A549 (cell line): ENCODE measurements around the gene UMAD1. TPM values are rescaled to one million over a fixed set of nuclear protein-coding genes. Genes with fewer than 3 reads are reported as not detected.

Experiments used
- ATAC-seq, 2 experiments: fragments of 200-7000 bp in 1 of 2; fragments of >200 bp in 1 of 2; cut with Nextera tagmentation in 1 of 2; cut with Tn5 transposase in 1 of 2; 3 replicates each; pipeline versions ENCODE4 v1.8.0 to v1.9.1; 2018 to 2020; ENCODE audit warnings: mild to moderate bottlenecking in 1 of 2, moderate library complexity in 1 of 2
- CTCF ChIA-PET: fragments of 300-600 bp; sonication (Branson Sonifier 250); formaldehyde crosslinking; extraction: SDS; loops from one replicate; lab custom pipeline; 2021; ENCODE audit warnings: antibody characterized with exemption, inconsistent platforms; lab: Yijun Ruan, JAX
- POLR2A ChIA-PET: fragments of 350-600 bp; formaldehyde crosslinking; extraction: SDS; loops from one replicate; lab custom pipeline; 2021; ENCODE audit warnings: antibody characterized with exemption, inconsistent platforms; lab: Yijun Ruan, JAX
- DNase-seq, 2 experiments: peaks; one replicate each; pipeline versions ENCODE4 v3.0.0 to v3.0.0-alpha.2; 2011 to 2016; ENCODE audit warnings: low read depth in 1 of 2, low spot score in 1 of 2
- FAIRE-seq: peaks from 2 replicates; lab custom pipeline; 2011; peaks lifted over from hg19 to GRCh38; lab: Jason Lieb, UNC
- H3K27ac ChIP-seq, 2 experiments: fragments of >200 bp; sonication (Bioruptor Twin); formaldehyde crosslinking; 3 replicates each; pipeline ENCODE4 v1.5.1; 2016 to 2017
- H3K4me1 ChIP-seq: fragments of >200 bp; sonication (Bioruptor Twin); formaldehyde crosslinking; 3 replicates; pipeline ENCODE4 v1.6.1; 2016
- H3K4me2 ChIP-seq: fragments of >200 bp; sonication (Bioruptor Twin); formaldehyde crosslinking; 3 replicates; pipeline ENCODE4 v1.6.1; 2016
- H3K4me3 ChIP-seq: fragments of >200 bp; sonication (Bioruptor Twin); formaldehyde crosslinking; 3 replicates; pipeline ENCODE4 v1.5.1; 2016
- H3K9me3 ChIP-seq: fragments of >200 bp; sonication (Bioruptor Twin); formaldehyde crosslinking; 3 replicates; pipeline ENCODE4 v1.6.1; 2016
- BHLHE40 ChIP-seq: IDR thresholded peaks from 2 replicates; pipeline ENCODE4 v1.6.1; 2012; ENCODE audit warnings: low read depth, low read length, inconsistent platforms
- CBX2 ChIP-seq: fragments of 200-600 bp; sonication (generic); IDR thresholded peaks from 2 replicates; pipeline ENCODE4 v1.6.1; 2016; ENCODE audit warnings: low read depth, mild to moderate bottlenecking, borderline replicate concordance
- EHMT2 ChIP-seq: fragments of 200-600 bp; sonication (generic); IDR thresholded peaks from 2 replicates; pipeline ENCODE4 v1.6.1; 2016; ENCODE audit warnings: antibody characterized with exemption, low read depth, mild to moderate bottlenecking, moderate library complexity
- ESRRA ChIP-seq: fragments of 150-350 bp; IDR thresholded peaks from 2 replicates; pipeline ENCODE4 v1.6.1; 2014; ENCODE audit warnings: mild to moderate bottlenecking, low read length, borderline replicate concordance
- FOSL2 ChIP-seq, 2 experiments: fragments of 450-650 bp in 1 of 2; fragments of >200 bp in 1 of 2; sonication (Bioruptor Twin) in 1 of 2; formaldehyde crosslinking; IDR thresholded peaks; 2 replicates each; pipeline versions ENCODE4 v1.5.0 to v1.6.1; 2016 to 2020; ENCODE audit warnings: mild to moderate bottlenecking in 1 of 2, moderate library complexity in 1 of 2
- GATA3 ChIP-seq: IDR thresholded peaks from 2 replicates; pipeline ENCODE4 v1.6.1; 2012; ENCODE audit warnings: borderline replicate concordance
- HOXA7 ChIP-seq: fragments of 250-450 bp; sonication (Bioruptor Pico); IDR thresholded peaks from 2 replicates; pipeline ENCODE4 v1.5.0; 2020; ENCODE audit warnings: mild to moderate bottlenecking, moderate library complexity
- HOXB5 ChIP-seq: fragments of 250-450 bp; sonication (Bioruptor Pico); IDR thresholded peaks from 2 replicates; pipeline ENCODE4 v1.5.0; 2020; ENCODE audit warnings: mild to moderate bottlenecking, moderate library complexity
- JUN ChIP-seq, 2 experiments: fragments of >200 bp; sonication (Bioruptor Twin); formaldehyde crosslinking; IDR thresholded peaks; 2 replicates in 1 of 2; 3 replicates in 1 of 2; pipeline ENCODE4 v1.6.1; 2016 to 2017
- JUNB ChIP-seq: fragments of >200 bp; sonication (Bioruptor Twin); formaldehyde crosslinking; IDR thresholded peaks from 2 replicates; pipeline ENCODE4 v1.6.1; 2016
- KDM1A ChIP-seq: fragments of 200-600 bp; sonication (generic); IDR thresholded peaks from 2 replicates; pipeline ENCODE4 v1.6.1; 2016; ENCODE audit warnings: low read depth, mild to moderate bottlenecking
- KDM5A ChIP-seq: fragments of 200-600 bp; sonication (generic); IDR thresholded peaks from 2 replicates; pipeline ENCODE4 v1.6.1; 2016; ENCODE audit warnings: antibody characterized with exemption, mild to moderate bottlenecking
- MYC ChIP-seq: IDR thresholded peaks from 2 replicates; pipeline ENCODE4 v1.6.1; 2012; ENCODE audit warnings: mild to moderate bottlenecking, inconsistent platforms, low read length, improper control_type of control experiment, borderline replicate concordance
- NPAS2 ChIP-seq: fragments of 250-450 bp; sonication (Bioruptor Pico); IDR thresholded peaks from 2 replicates; pipeline ENCODE4 v1.8.0; 2022; ENCODE audit warnings: mild to moderate bottlenecking, moderate library complexity, borderline replicate concordance
- PHF8 ChIP-seq: fragments of 200-600 bp; sonication (generic); IDR thresholded peaks from 2 replicates; pipeline ENCODE4 v1.6.1; 2016; ENCODE audit warnings: low read depth, mild to moderate bottlenecking, antibody characterized with exemption, moderate library complexity, borderline replicate concordance
- RAD21 ChIP-seq, 2 experiments: fragments of >200 bp in 1 of 2; sonication (Bioruptor Twin) in 1 of 2; formaldehyde crosslinking in 1 of 2; IDR thresholded peaks in 1 of 2; conservative IDR thresholded peaks in 1 of 2; 2 replicates in 1 of 2; 3 replicates in 1 of 2; pipeline ENCODE4 v1.6.1; 2012 to 2018; ENCODE audit warnings: inconsistent platforms in 1 of 2
- RARB ChIP-seq: fragments of 250-450 bp; sonication (Bioruptor Pico); IDR thresholded peaks from 2 replicates; pipeline ENCODE4 v1.8.0; 2021; ENCODE audit warnings: mild to moderate bottlenecking, moderate library complexity
- RCOR1 ChIP-seq: fragments of 150-350 bp; IDR thresholded peaks from 2 replicates; pipeline ENCODE4 v1.6.1; 2014; ENCODE audit warnings: antibody characterized with exemption, low read length, low read depth
- RNF2 ChIP-seq: fragments of 200-600 bp; sonication (generic); IDR thresholded peaks from 2 replicates; pipeline ENCODE4 v1.6.1; 2016; ENCODE audit warnings: low read depth, mild to moderate bottlenecking, antibody characterized with exemption, moderate library complexity, borderline replicate concordance
- SREBF2 ChIP-seq: fragments of 450-650 bp; IDR thresholded peaks from 2 replicates; pipeline ENCODE4 v1.6.1; 2014; ENCODE audit warnings: mild to moderate bottlenecking, moderate library complexity
- TFCP2L1 ChIP-seq: fragments of 250-450 bp; sonication (Bioruptor Pico); IDR thresholded peaks from 2 replicates; pipeline ENCODE4 v1.5.0; 2021; ENCODE audit warnings: mild to moderate bottlenecking
- TP53 ChIP-seq: fragments of 250-450 bp; sonication (Bioruptor Pico); IDR thresholded peaks from 2 replicates; pipeline ENCODE4 v1.5.0; 2021; ENCODE audit warnings: mild to moderate bottlenecking, moderate library complexity
- WGBS: methylation state at CpG from one replicate; pipeline ENCODE4 v1.1.6; 2017; ENCODE audit errors: missing lambda C conversion rate; 5-methylcytosine and 5-hydroxymethylcytosine counted together
- polyA plus RNA-seq, 4 experiments: library from polyadenylated mRNA; depleted of rRNA in 3 of 4; stranded (reverse); fragments of >200 nt; fragmentation: RNase III in 1 of 4; extraction: RNeasy Plus Mini Kit Qiagen cat#74134 plus additional on column Dnase treatment in 1 of 4; gene quantifications; 2 replicates in 3 of 4; 3 replicates in 1 of 4; pipeline ENCODE4 v1.2.3, GENCODE V29; 2011 to 2017
- TF ChIP-seq, protein P1 (sequence below): IDR thresholded peaks from 2 replicates; pipeline ENCODE4 v1.6.1; 2012
- TF ChIP-seq, protein P2 (sequence below): IDR thresholded peaks from 2 replicates; pipeline ENCODE4 v1.6.1; 2012; ENCODE audit warnings: low read depth, borderline replicate concordance
- TF ChIP-seq, protein P3 (sequence below): fragments of >200 bp; sonication (Bioruptor Twin); formaldehyde crosslinking; IDR thresholded peaks from 3 replicates; pipeline ENCODE4 v1.6.1; 2016

The UMAD1 gene
- polyA plus RNA-seq, 2 of the 4 experiments (the other 2 are of a cell fraction), result 21.4 to 46.4 TPM

DNA sequence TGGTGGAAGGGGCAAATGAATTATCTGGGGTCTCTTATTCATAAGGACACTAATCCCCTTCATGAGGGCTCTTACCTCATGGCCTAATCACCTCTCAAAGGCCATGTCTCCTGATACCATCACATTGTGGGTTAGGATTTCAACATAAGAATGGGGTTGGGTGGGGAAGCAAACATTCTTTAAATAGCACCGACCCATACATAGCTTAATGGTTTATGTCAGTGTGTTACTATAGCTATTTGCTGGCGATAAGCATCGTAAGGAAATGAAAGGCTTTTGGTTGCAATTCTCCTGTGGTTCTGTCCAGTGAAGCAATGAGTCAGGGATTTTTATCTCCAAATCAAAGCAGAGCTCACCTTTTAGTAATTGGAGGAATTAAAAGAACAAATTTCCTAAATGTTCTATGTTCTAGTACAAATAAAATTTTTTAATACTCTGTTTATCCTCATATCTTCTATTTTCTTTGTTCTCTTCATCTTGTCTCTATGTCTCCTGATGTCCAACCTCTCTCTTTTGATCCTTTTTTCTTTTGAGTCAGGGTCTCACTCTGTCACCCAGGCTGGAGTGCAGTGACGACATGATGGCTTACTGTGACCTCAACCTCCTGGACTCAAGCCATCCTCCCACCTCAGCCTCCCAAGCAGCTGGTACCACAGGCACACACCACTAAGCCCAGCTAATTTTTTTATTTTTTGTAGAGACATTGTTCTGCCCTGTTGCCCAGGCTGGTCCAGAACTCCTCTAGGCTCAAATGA is 271.0 kb downstream of the UMAD1 start:
- TF ChIP-seq, protein P1, sequence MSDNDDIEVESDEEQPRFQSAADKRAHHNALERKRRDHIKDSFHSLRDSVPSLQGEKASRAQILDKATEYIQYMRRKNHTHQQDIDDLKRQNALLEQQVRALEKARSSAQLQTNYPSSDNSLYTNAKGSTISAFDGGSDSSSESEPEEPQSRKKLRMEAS, result no peak
- TF ChIP-seq GATA3 (peak; percentile 28; the same call in 1 of the 2 replicates), BHLHE40 (no peak)
- TF ChIP-seq, all 56 proteins: peak for 1
- H3K4me3 ChIP-seq, result no peak overlapping the region
- ChIA-PET POLR2A (interaction anchor here (0.8 kb wide), 1 partner anchor 271 kb away, joined by 3 read pairs; the partner anchor contains the start of gene UMAD1), CTCF (no interaction called here)
- H3K27ac ChIP-seq, result no peak overlapping the region
- H3K4me2 ChIP-seq, result 0 out of 3 replicates have a peak overlapping the region, but pooled peaks have one; percentile 21
- WGBS, result 49% methylated on average over 4 of the region's 4 CpGs
- no peaks in the 10 kb centered on the region for H3K9me3 ChIP-seq
- ATAC-seq (peak in 1 of 2 experiments; percentile 75; a peak in 3 of 6 replicates), FAIRE-seq (no peak), DNase-seq (peak in 1 of 2 experiments; percentile 54)
- H3K4me1 ChIP-seq, result peaks cover 8% of the 10 kb centered on the region; the same call in 2 of the 3 replicates

DNA sequence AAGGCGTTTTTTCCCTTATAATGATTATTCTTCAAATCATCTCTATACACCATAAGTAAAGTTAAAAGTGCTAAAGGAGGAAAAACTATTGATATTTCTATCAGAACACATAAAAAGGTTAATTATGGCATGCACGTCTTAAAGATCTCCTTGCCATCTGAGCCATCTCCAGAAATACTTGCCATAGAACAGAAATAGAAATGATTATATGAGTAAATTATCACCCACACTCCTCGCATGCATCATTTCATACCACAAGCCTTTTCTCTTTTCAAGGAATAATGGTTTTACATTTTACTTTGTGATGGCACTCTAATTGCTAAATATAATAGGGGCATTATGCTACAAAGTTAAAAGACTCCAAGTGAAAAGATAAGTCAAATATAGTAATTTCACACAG is 272.4 kb downstream of the UMAD1 start:
- FAIRE-seq, result no peak
- H3K4me2 ChIP-seq, result no peak overlapping the region
- WGBS, result 64% methylated on average over 3 of the region's 3 CpGs
- peaks cover 8% of the 10 kb centered on the region; the same call in 2 of the 3 replicates for H3K4me1 ChIP-seq
- no peak for ATAC-seq
- no peak for DNase-seq
- H3K27ac ChIP-seq, result no peak overlapping the region
- no peaks in the 10 kb centered on the region for H3K9me3 ChIP-seq
- H3K4me3 ChIP-seq, result no peak overlapping the region
- TF ChIP-seq RNF2 (no peak), MYC (no peak), SREBF2 (no peak), RCOR1 (no peak), HOXA7 (no peak), TP53 (no peak), HOXB5 (CRISPR knock-in tag) (no peak), KDM5A (no peak), EHMT2 (no peak), RARB (CRISPR knock-in tag) (no peak), JUN (IDR thresholded peaks at IDR 0.05) (no peak), KDM1A (no peak), GATA3 (no peak), NPAS2 (CRISPR knock-in tag) (no peak), RAD21 (conservative IDR thresholded peaks at IDR 0.05 in 1 of 2, IDR thresholded peaks at IDR 0.05 in 1 of 2) (no peak), JUNB (no peak), CBX2 (no peak), FOSL2 (IDR thresholded peaks at IDR 0.05) (no peak), FOSL2 (CRISPR knock-in tag; IDR thresholded peaks at IDR 0.05) (no peak)
- TF ChIP-seq, protein P2, sequence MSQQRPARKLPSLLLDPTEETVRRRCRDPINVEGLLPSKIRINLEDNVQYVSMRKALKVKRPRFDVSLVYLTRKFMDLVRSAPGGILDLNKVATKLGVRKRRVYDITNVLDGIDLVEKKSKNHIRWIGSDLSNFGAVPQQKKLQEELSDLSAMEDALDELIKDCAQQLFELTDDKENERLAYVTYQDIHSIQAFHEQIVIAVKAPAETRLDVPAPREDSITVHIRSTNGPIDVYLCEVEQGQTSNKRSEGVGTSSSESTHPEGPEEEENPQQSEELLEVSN, result no peak
- TF ChIP-seq, protein P3, sequence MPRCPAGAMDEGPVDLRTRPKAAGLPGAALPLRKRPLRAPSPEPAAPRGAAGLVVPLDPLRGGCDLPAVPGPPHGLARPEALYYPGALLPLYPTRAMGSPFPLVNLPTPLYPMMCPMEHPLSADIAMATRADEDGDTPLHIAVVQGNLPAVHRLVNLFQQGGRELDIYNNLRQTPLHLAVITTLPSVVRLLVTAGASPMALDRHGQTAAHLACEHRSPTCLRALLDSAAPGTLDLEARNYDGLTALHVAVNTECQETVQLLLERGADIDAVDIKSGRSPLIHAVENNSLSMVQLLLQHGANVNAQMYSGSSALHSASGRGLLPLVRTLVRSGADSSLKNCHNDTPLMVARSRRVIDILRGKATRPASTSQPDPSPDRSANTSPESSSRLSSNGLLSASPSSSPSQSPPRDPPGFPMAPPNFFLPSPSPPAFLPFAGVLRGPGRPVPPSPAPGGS, result no peak
- POLR2A ChIA-PET, result no interaction called here
- CTCF ChIA-PET, result no interaction called here

DNA sequence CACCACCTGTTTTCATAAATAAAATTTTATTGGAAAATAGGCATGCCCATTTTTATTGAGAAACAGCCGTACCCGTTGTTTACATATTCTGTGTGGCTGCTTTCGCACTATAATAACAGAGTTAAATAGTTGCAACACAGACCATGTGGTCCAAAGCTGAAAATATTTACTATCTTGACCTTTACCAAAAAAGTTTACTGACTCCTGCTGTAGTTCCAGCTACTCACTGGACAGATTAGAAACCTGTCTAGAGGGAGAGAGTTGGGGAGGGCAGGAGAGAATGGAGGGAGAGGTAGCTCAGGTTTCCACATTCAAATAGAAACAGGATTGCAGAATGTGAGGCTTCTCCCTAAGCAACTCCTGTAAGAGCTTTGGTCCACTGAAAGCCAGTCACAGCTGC is 273.0 kb downstream of the UMAD1 start:
- DNase-seq, result no peak
- no peak for TF ChIP-seq TFCP2L1 (CRISPR knock-in tag)
- TF ChIP-seq HOXA7, result no peak
- no peak for TF ChIP-seq EHMT2
- no peak for TF ChIP-seq JUNB
- no peak for TF ChIP-seq ESRRA
- TF ChIP-seq PHF8, result no peak
- WGBS, result 85% methylated on average over 3 of the region's 3 CpGs
- ATAC-seq, result no peak
- H3K4me1 ChIP-seq, result peaks cover 8% of the 10 kb centered on the region; the same call in 2 of the 3 replicates
- no peak overlapping the region for H3K4me3 ChIP-seq
- CTCF ChIA-PET, result no interaction called here
- FAIRE-seq, result no peak
- POLR2A ChIA-PET, result no interaction called here
- no peaks in the 10 kb centered on the region for H3K9me3 ChIP-seq
- no peak overlapping the region for H3K27ac ChIP-seq
- H3K4me2 ChIP-seq, result no peak overlapping the region
